ENCODE measurements around the gene CFAP77.

DNA sequence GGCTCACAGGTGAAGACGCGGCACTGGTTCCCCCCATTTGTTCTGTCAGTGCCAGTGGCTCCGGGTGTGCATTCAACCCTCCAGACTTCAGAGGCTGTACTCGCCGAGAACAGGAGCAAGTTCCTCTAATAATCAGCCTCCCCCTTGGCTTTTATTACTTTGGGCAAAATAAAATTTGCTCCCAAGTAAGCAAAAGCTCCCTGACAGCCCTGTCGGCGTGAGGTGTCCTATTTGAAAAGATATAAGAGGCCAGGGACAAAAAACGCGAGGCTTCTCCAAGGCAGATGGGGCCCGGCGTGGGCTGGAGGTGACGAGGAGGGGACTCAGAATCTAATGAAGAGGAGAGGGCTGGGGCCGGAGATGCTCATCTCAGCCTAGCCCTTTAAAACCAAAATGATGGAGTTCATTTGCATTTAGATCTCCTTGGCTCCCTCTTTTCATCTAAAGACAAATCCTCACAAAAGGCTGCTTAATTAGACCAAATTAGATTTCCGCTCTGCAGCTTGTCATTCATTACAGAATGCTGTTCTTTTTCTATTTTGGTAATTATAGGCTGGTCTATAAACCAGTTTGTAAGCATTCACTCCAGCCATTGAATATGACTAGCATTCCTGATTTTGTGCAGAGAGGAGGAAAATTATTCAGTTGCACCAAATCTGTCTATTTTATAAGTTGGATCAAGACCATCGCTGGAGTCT is 68.5 kb downstream of the CFAP77 start:
- no peak for TF ChIP-seq POLR2AphosphoS5 (IDR thresholded peaks at IDR 0.05)
- TF ChIP-seq POLR2A (IDR thresholded peaks at IDR 0.05), result no peak
- TF ChIP-seq, protein P1, sequence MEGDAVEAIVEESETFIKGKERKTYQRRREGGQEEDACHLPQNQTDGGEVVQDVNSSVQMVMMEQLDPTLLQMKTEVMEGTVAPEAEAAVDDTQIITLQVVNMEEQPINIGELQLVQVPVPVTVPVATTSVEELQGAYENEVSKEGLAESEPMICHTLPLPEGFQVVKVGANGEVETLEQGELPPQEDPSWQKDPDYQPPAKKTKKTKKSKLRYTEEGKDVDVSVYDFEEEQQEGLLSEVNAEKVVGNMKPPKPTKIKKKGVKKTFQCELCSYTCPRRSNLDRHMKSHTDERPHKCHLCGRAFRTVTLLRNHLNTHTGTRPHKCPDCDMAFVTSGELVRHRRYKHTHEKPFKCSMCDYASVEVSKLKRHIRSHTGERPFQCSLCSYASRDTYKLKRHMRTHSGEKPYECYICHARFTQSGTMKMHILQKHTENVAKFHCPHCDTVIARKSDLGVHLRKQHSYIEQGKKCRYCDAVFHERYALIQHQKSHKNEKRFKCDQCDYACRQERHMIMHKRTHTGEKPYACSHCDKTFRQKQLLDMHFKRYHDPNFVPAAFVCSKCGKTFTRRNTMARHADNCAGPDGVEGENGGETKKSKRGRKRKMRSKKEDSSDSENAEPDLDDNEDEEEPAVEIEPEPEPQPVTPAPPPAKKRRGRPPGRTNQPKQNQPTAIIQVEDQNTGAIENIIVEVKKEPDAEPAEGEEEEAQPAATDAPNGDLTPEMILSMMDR (IDR thresholded peaks at IDR 0.05), result no peak

Data from breast epithelium (tissue), 3 donors.